Measurements from ENCODE around the gene MIEF2. TPM values are rescaled to one million over a fixed set of nuclear protein-coding genes. Genes with fewer than 3 reads are reported as not detected.
A peak's percentile ranks its signal among the peaks of the same experiment; 100 is the strongest.

Gene MIEF2
- total RNA-seq, 1 experiment from 2014 or later = 17.5 TPM

- TF ChIP-seq EZH2phosphoT487 (IDR thresholded peaks at IDR 0.05; ENCODE audit: borderline replicate concordance, low read length) (no peak), EZH2 (IDR thresholded peaks at IDR 0.05; ENCODE audit: low read length, unreplicated experiment) (no peak)
- TF ChIP-seq, protein P1, sequence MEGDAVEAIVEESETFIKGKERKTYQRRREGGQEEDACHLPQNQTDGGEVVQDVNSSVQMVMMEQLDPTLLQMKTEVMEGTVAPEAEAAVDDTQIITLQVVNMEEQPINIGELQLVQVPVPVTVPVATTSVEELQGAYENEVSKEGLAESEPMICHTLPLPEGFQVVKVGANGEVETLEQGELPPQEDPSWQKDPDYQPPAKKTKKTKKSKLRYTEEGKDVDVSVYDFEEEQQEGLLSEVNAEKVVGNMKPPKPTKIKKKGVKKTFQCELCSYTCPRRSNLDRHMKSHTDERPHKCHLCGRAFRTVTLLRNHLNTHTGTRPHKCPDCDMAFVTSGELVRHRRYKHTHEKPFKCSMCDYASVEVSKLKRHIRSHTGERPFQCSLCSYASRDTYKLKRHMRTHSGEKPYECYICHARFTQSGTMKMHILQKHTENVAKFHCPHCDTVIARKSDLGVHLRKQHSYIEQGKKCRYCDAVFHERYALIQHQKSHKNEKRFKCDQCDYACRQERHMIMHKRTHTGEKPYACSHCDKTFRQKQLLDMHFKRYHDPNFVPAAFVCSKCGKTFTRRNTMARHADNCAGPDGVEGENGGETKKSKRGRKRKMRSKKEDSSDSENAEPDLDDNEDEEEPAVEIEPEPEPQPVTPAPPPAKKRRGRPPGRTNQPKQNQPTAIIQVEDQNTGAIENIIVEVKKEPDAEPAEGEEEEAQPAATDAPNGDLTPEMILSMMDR (conservative IDR thresholded peaks at IDR 0.05; ENCODE audit: low read depth, low read length) = no peak
- peaks cover 43% of the 10 kb centered on the region for H3K36me3 ChIP-seq (ENCODE audit: low read depth, low read length)
- intact Hi-C loops (cut with micrococcal nuclease) = no loop called here
- H3K4me1 ChIP-seq (ENCODE audit: insufficient read depth, low read length) = no peaks in the 10 kb centered on the region
- no peak overlapping the region for H2AFZ ChIP-seq (ENCODE audit: low read length)
- H3K27me3 ChIP-seq (ENCODE audit: low read length) = no peaks in the 10 kb centered on the region
- no peaks in the 10 kb centered on the region for H3K9me3 ChIP-seq (ENCODE audit: low read length)
- H3K9me2 ChIP-seq (replicated peaks; ENCODE audit: low read length) = no peaks in the 10 kb centered on the region
- no peak overlapping the region for H3K27ac ChIP-seq (ENCODE audit: low read length)
- H3K79me2 ChIP-seq (ENCODE audit: low read length) = no peaks in the 10 kb centered on the region
- ATAC-seq (no peak), DNase-seq (no peak)
- ChIA-PET CTCF (no interaction called here), POLR2A (ENCODE audit: unreplicated experiment) (no interaction called here)
- no peaks in the 10 kb centered on the region for H3F3A ChIP-seq (ENCODE audit: low read length, unreplicated experiment)
- no TSS peak for BruUV-seq (replicated peaks)
- H3K4me2 ChIP-seq (ENCODE audit: low read length) = no peak overlapping the region
- no peaks in the 10 kb centered on the region for H4K20me1 ChIP-seq (ENCODE audit: low read length)
- no peak overlapping the region for H3K4me3 ChIP-seq (ENCODE audit: low read length)
- H3K9ac ChIP-seq (ENCODE audit: low read length) = no peak overlapping the region
These were observed 14.2 kb upstream of the MIEF2 start for GRCh38 chr17:18246109-18246725.

GRCh38 chr17:18246880-18247612, 13.4 kb upstream of the MIEF2 start:
- Histone ChIP-seq H3K4me1 (ENCODE audit: insufficient read depth, low read length) (no peaks in the 10 kb centered on the region), H3K4me3 (ENCODE audit: low read length) (no peak overlapping the region), H4K20me1 (ENCODE audit: low read length) (no peaks in the 10 kb centered on the region), H3K9me2 (replicated peaks; ENCODE audit: low read length) (no peaks in the 10 kb centered on the region), H3K79me2 (ENCODE audit: low read length) (no peaks in the 10 kb centered on the region), H3K27me3 (ENCODE audit: low read length) (no peaks in the 10 kb centered on the region), H3K4me2 (ENCODE audit: low read length) (no peak overlapping the region), H3F3A (ENCODE audit: low read length, unreplicated experiment) (no peaks in the 10 kb centered on the region), H3K9me3 (ENCODE audit: low read length) (no peaks in the 10 kb centered on the region), H2AFZ (ENCODE audit: low read length) (no peak overlapping the region), H3K9ac (ENCODE audit: low read length) (no peak overlapping the region), H3K27ac (ENCODE audit: low read length) (no peak overlapping the region), H3K36me3 (ENCODE audit: low read depth, low read length) (peaks cover 51% of the 10 kb centered on the region)
- DNase-seq = peak; percentile 62
- BruUV-seq (replicated peaks) = no TSS peak
- intact Hi-C loops (cut with micrococcal nuclease) = no loop called here
- peak; percentile 32; the same call in 1 of the 2 replicates for ATAC-seq
- POLR2A ChIA-PET (ENCODE audit: unreplicated experiment) = no interaction called here
- TF ChIP-seq, protein P1 (conservative IDR thresholded peaks at IDR 0.05; ENCODE audit: low read depth, low read length) = no peak
- TF ChIP-seq EZH2phosphoT487 (IDR thresholded peaks at IDR 0.05; ENCODE audit: borderline replicate concordance, low read length) (no peak), EZH2 (IDR thresholded peaks at IDR 0.05; ENCODE audit: low read length, unreplicated experiment) (no peak)
- CTCF ChIA-PET = no interaction called here

DNA sequence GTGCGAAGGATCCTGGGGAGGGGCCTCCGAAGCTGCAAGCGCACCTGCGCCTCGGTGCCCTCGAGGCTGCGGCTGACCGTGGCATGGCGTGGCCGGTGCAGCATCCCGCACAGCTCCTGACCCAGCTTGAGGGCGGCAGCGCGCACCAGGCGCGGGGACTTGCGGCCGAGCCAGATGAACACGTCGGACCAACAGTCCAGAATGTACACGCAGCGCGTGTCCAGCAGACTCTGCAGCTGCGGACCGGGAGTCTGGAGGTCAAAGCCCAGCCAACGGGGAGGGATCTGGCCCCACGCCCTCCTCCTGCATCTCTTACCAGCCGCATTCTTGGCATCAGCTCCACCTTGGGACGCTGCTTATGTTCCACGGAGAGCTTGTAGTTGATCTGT, 12.9 kb upstream of the MIEF2 start:
- Histone ChIP-seq H3K4me1 (ENCODE audit: insufficient read depth, low read length) (no peaks in the 10 kb centered on the region), H3K27ac (ENCODE audit: low read length) (no peak overlapping the region), H3K9me2 (replicated peaks; ENCODE audit: low read length) (no peaks in the 10 kb centered on the region), H4K20me1 (ENCODE audit: low read length) (no peaks in the 10 kb centered on the region), H3F3A (ENCODE audit: low read length, unreplicated experiment) (no peaks in the 10 kb centered on the region), H3K9me3 (ENCODE audit: low read length) (no peaks in the 10 kb centered on the region), H2AFZ (ENCODE audit: low read length) (no peak overlapping the region), H3K4me3 (ENCODE audit: low read length) (no peak overlapping the region), H3K27me3 (ENCODE audit: low read length) (no peaks in the 10 kb centered on the region), H3K36me3 (ENCODE audit: low read depth, low read length) (peaks cover 56% of the 10 kb centered on the region), H3K4me2 (ENCODE audit: low read length) (no peak overlapping the region), H3K79me2 (ENCODE audit: low read length) (no peaks in the 10 kb centered on the region), H3K9ac (ENCODE audit: low read length) (no peak overlapping the region)
- TF ChIP-seq, protein P1 (conservative IDR thresholded peaks at IDR 0.05; ENCODE audit: low read depth, low read length) = no peak
- TF ChIP-seq EZH2 (IDR thresholded peaks at IDR 0.05; ENCODE audit: low read length, unreplicated experiment) (no peak), EZH2phosphoT487 (IDR thresholded peaks at IDR 0.05; ENCODE audit: borderline replicate concordance, low read length) (no peak)
- no peak for ATAC-seq
- ChIA-PET CTCF (no interaction called here), POLR2A (ENCODE audit: unreplicated experiment) (no interaction called here)
- intact Hi-C loops (cut with micrococcal nuclease) = no loop called here
- no peak for DNase-seq
- no TSS peak for BruUV-seq (replicated peaks)

Data from PC-3 (cell line).